PC-9 (cell line): ENCODE data around the gene RTN4R.

Experiments
- CTCF ChIP-seq: fragments of 200-600 bp; sonication (generic); conservative IDR thresholded peaks from 2 replicates; pipeline ENCODE4 v1.6.1; 2017; ENCODE audit warnings: mixed run types, antibody characterized with exemption, mild to moderate bottlenecking, moderate library complexity
- EZH2 ChIP-seq: fragments of 200-600 bp; sonication (generic); IDR thresholded peaks from 2 replicates; pipeline ENCODE4 v1.8.0; 2017; ENCODE audit warnings: antibody characterized with exemption, low read depth

GRCh38 chr22:20213833-20214708 lies 54.0 kb downstream of the RTN4R start:
- TF ChIP-seq CTCF (no peak), EZH2 (no peak)
